Endothelial cell of umbilical vein (primary cell): ENCODE results near the gene BANF2. TPM values are rescaled to one million over a fixed set of nuclear protein-coding genes. Genes with fewer than 3 reads are reported as not detected.

Source experiments
- BruUV-seq: library from RNA; stranded (reverse); fragments of 400-500 nt; replicated peaks from 2 replicates; lab custom pipeline; 2021; lab: Mats Ljungman, UMichigan
- CTCF ChIA-PET: fragments of 300-600, 350-600 bp; sonication (Branson Sonifier 250); formaldehyde crosslinking; loops from one replicate; lab custom pipeline; 2021; ENCODE audit warnings: antibody characterized with exemption, inconsistent platforms; lab: Charles Lee
- POLR2A ChIA-PET: fragments of 300-600, 350-600 bp; sonication (Branson Sonifier 250); formaldehyde crosslinking; loops from one replicate; lab custom pipeline; 2021; ENCODE audit warnings: antibody characterized with exemption, inconsistent platforms; lab: Charles Lee
- DNase-seq: peaks from one replicate; pipeline ENCODE4 v3.0.0-alpha.2; 2011; ENCODE audit warnings: low read depth, low spot score
- FAIRE-seq: peaks from 2 replicates; lab custom pipeline; 2011; peaks lifted over from hg19 to GRCh38; lab: Jason Lieb, UNC
- H2AFZ ChIP-seq: 2 replicates; pipeline ENCODE4 v1.6.0; 2012; ENCODE audit warnings: low read depth, low read length, control low read depth, inconsistent platforms
- H3K27ac ChIP-seq: 2 replicates; pipeline ENCODE4 v1.5.1; 2011; ENCODE audit warnings: low read depth, mild to moderate bottlenecking, control low read depth, low read length, moderate library complexity; ENCODE audit not compliant: insufficient read depth
- H3K27me3 ChIP-seq, 2 experiments: 2 replicates each; pipeline versions ENCODE4 v1.6.0 to v1.6.1; 2011; ENCODE audit warnings: low read length in 2 of 2, mixed read lengths in 1 of 2; ENCODE audit not compliant: control insufficient read depth in 2 of 2, insufficient read depth in 2 of 2
- H3K36me3 ChIP-seq, 2 experiments: 2 replicates in 1 of 2; 3 replicates in 1 of 2; pipeline ENCODE4 v1.5.1; 2011; ENCODE audit warnings: low read length in 2 of 2, mild to moderate bottlenecking in 1 of 2, moderate library complexity in 1 of 2; ENCODE audit not compliant: control insufficient read depth in 2 of 2, insufficient read depth in 2 of 2; ENCODE audit errors: extremely low read depth in 1 of 2
- H3K4me1 ChIP-seq: 3 replicates; pipeline ENCODE4 v1.5.1; 2011; ENCODE audit warnings: mild to moderate bottlenecking, low read length; ENCODE audit not compliant: control insufficient read depth, insufficient read depth; ENCODE audit errors: extremely low read depth
- H3K4me2 ChIP-seq: 2 replicates; pipeline ENCODE4 v1.6.1; 2011; ENCODE audit warnings: low read length, control low read depth, mixed read lengths; ENCODE audit not compliant: insufficient read depth
- H3K4me3 ChIP-seq, 3 experiments: fragments of 200-600 bp in 1 of 3; sonication (generic), shearing (Covaris generic) in 1 of 3; replicated peaks in 1 of 3; 2 replicates each; pipeline ENCODE4 v1.5.1; 2011 to 2016; ENCODE audit warnings: control low read depth in 3 of 3, low read length in 3 of 3, mild to moderate bottlenecking in 2 of 3, inconsistent platforms in 1 of 3, low read depth in 1 of 3, moderate library complexity in 1 of 3; ENCODE audit not compliant: insufficient read depth in 1 of 3
- H3K79me2 ChIP-seq: 2 replicates; pipeline ENCODE4 v1.6.0; 2012; ENCODE audit warnings: low read length, inconsistent platforms; ENCODE audit not compliant: control insufficient read depth, insufficient read depth
- H3K9ac ChIP-seq: replicated peaks from 2 replicates; pipeline ENCODE3; 2011; ENCODE audit warnings: low read length, control low read depth; ENCODE audit not compliant: insufficient read depth; ENCODE audit errors: extremely low read depth
- H3K9me1 ChIP-seq: replicated peaks from 3 replicates; pipeline ENCODE4 v1.6.0; 2011; ENCODE audit warnings: mild to moderate bottlenecking, low read length; ENCODE audit not compliant: control insufficient read depth, insufficient read depth; ENCODE audit errors: extremely low read depth
- H3K9me3 ChIP-seq: replicated peaks from 2 replicates; pipeline ENCODE4 v1.5.1; 2012; ENCODE audit warnings: low read length, inconsistent platforms; ENCODE audit not compliant: control insufficient read depth, insufficient read depth
- H4K20me1 ChIP-seq: replicated peaks from 2 replicates; pipeline ENCODE3; 2011; ENCODE audit warnings: mild to moderate bottlenecking, low read length; ENCODE audit not compliant: control insufficient read depth, insufficient read depth; ENCODE audit errors: extremely low read depth
- EZH2 ChIP-seq: IDR thresholded peaks from 2 replicates; pipeline ENCODE4 v1.6.1; 2012; ENCODE audit warnings: borderline replicate concordance, low read depth, mild to moderate bottlenecking, moderate library complexity, low read length, inconsistent platforms; ENCODE audit not compliant: severe bottlenecking
- FOS ChIP-seq: IDR thresholded peaks from 2 replicates; pipeline ENCODE4 v1.6.1; 2011; ENCODE audit warnings: mild to moderate bottlenecking, low read length, moderate library complexity, borderline replicate concordance; ENCODE audit not compliant: insufficient read depth
- GATA2 ChIP-seq: IDR thresholded peaks from 2 replicates; pipeline ENCODE4 v1.7.0; 2011; ENCODE audit warnings: low read depth, mild to moderate bottlenecking, moderate library complexity, mixed read lengths, low read length; ENCODE audit not compliant: insufficient read length, insufficient read depth
- JUN ChIP-seq: IDR thresholded peaks from 2 replicates; pipeline ENCODE4 v1.6.1; 2011; ENCODE audit warnings: borderline replicate concordance, low read depth; ENCODE audit not compliant: insufficient read length, insufficient read depth
- MYC ChIP-seq: IDR thresholded peaks from one replicate; pipeline ENCODE4 v1.6.1; 2011; ENCODE audit warnings: mild to moderate bottlenecking, low read depth, low read length
- POLR2A ChIP-seq: IDR thresholded peaks from 2 replicates; pipeline ENCODE4 v1.6.1; 2012; ENCODE audit warnings: low read depth, mild to moderate bottlenecking, control low read depth, low read length
- POLR2AphosphoS5 ChIP-seq: IDR thresholded peaks from 2 replicates; pipeline ENCODE4 v1.6.1; 2012; ENCODE audit warnings: low read depth, mild to moderate bottlenecking, control low read depth, low read length, moderate library complexity; ENCODE audit not compliant: insufficient read depth
- dilution Hi-C: fragments of 300-500 bp; cut with MboI; formaldehyde crosslinking; loops from one replicate; pipeline ENCODE4 v1.15.0; 2019; ENCODE audit warnings: low sequenced_read_pairs; ENCODE audit not compliant: extremely low pct_ligation_motif_present
- intact Hi-C: fragments of 100-400 bp; cut with micrococcal nuclease; formaldehyde crosslinking; loops from one replicate; pipeline ENCODE4 v1.10.0; 2022
- polyA plus RNA-seq, 4 experiments: library from polyadenylated mRNA; depleted of rRNA in 3 of 4; stranded (reverse) in 3 of 4; unstranded in 1 of 4; fragments of >200 nt; gene quantifications; 2 replicates each; pipeline versions ENCODE4 v1.2.1 to v1.2.3, GENCODE V29; 2011 to 2012; ENCODE audit warnings: missing spikeins in 1 of 4
- total RNA-seq: library from RNA; stranded (reverse); gene quantifications from 2 replicates; pipeline ENCODE4 v1.2.3, GENCODE V29; 2021
- TF ChIP-seq, protein P1 (sequence below), 2 donors: IDR thresholded peaks; 1 replicate in 1 of 2; 2 replicates in 1 of 2; pipeline ENCODE4 v1.5.1; 2011; ENCODE audit warnings: low read length in 2 of 2, mild to moderate bottlenecking in 2 of 2, moderate library complexity in 2 of 2, control low read depth in 1 of 2, inconsistent platforms in 1 of 2, low read depth in 1 of 2; ENCODE audit not compliant: insufficient read depth in 1 of 2; ENCODE audit errors: extremely low read depth in 1 of 2
- TF ChIP-seq, protein P2 (sequence below): IDR thresholded peaks from 2 replicates; pipeline ENCODE4 v1.6.1; 2011; ENCODE audit not compliant: insufficient read depth, insufficient read length

Gene BANF2
- total and polyA plus RNA-seq, 2 donors (not counting 3 experiments of a cell fraction or from before 2014, with no cell fraction given): not detected

DNA sequence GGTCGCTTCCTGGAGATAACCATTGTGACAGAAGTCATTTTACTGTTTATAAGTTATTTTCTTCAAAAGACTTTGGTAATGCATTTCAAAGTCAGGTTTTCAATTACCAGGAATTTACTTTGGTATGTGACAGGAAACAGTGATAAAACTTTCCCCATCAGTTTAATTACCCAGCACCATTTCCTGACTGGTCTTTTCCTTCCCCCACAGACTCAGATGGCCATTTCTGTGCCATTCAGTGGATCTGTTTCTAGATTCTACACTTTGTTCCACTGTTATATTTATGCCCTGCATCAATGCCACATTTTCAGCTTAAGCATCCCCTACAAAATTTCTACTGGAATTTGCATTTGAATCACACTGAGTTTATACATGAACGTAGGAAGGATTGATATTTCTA is 34.0 kb upstream of the BANF2 start:
- H3K27ac ChIP-seq: peak overlapping the region; percentile 89
- H3K9ac ChIP-seq: peak overlapping the region; percentile 66
- H3K36me3 ChIP-seq: peaks cover 0 to 2% of the 10 kb centered on the region in 2 experiments
- CTCF ChIA-PET: interaction anchor here (1.2 to 4.1 kb wide), 8 partner anchors 10 to 303 kb away, joined by 3 to 28 read pairs (median 6); partner anchors contain the start of genes RRBP1 and SNX5
- TF ChIP-seq GATA2: no peak
- no peak for TF ChIP-seq MYC
- TF ChIP-seq POLR2A: no peak
- TF ChIP-seq FOS: peak; percentile 8
- TF ChIP-seq POLR2AphosphoS5: no peak
- TF ChIP-seq JUN: peak; percentile 49
- TF ChIP-seq EZH2: no peak
- H3K9me3 ChIP-seq: no peaks in the 10 kb centered on the region
- H3K79me2 ChIP-seq: peaks cover 74% of the 10 kb centered on the region
- POLR2A ChIA-PET: interaction anchor here (0.6 to 2.2 kb wide), 2 partner anchors 16 to 160 kb away, joined by 3 to 12 read pairs; partner anchors contain the start of gene RRBP1
- H3K4me3 ChIP-seq: peak overlapping the region in 1 of 3 experiments; percentile 36
- DNase-seq (peak; percentile 65), FAIRE-seq (peak; percentile 54)
- peaks cover 27% of the 10 kb centered on the region for H3K4me1 ChIP-seq
- no peaks in the 10 kb centered on the region for H3K27me3 ChIP-seq
- H2AFZ ChIP-seq: no peak overlapping the region
- BruUV-seq: no TSS peak
- intact Hi-C loops: loop anchor here (1.0 kb wide), 2 partner anchors 10 to 15 kb away; no protein-coding TSS in a partner anchor
- dilution Hi-C loops: no loop called here
- peaks cover 4% of the 10 kb centered on the region for H4K20me1 ChIP-seq
- no peaks in the 10 kb centered on the region for H3K9me1 ChIP-seq
- H3K4me2 ChIP-seq: peak overlapping the region; percentile 87

DNA sequence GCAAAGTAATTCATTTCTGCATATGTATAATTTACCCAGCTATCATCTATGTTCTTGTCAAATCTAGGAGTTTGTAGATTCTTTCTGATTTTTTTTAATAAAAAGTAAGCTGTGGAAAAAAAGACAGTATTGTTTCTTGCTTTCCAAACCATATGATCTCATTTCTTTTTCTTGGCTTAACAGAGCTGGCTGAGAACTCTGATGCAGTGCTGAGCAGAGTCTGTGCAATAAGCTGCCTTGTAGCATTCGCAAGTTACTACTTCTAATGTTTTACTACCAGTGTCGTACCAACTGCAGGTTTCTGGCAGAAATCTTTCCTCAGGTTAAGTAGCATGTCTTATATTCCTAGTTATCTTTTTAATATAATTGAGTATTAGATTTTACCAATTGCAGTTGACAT is 33.3 kb upstream of the BANF2 start:
- Histone ChIP-seq H4K20me1 (peaks cover 4% of the 10 kb centered on the region), H3K9me3 (no peaks in the 10 kb centered on the region), H3K4me2 (peak overlapping the region; percentile 87), H3K9ac (peak overlapping the region; percentile 66), H3K36me3 (peaks cover 0 to 2% of the 10 kb centered on the region in 2 experiments), H3K27ac (peak overlapping the region; percentile 89), H3K79me2 (peaks cover 72% of the 10 kb centered on the region), H2AFZ (no peak overlapping the region), H3K27me3 (no peaks in the 10 kb centered on the region), H3K4me3 (no peak overlapping the region), H3K9me1 (no peaks in the 10 kb centered on the region), H3K4me1 (peaks cover 27% of the 10 kb centered on the region)
- TF ChIP-seq JUN: no peak
- no peak for TF ChIP-seq GATA2
- TF ChIP-seq EZH2: no peak
- TF ChIP-seq, protein P1, sequence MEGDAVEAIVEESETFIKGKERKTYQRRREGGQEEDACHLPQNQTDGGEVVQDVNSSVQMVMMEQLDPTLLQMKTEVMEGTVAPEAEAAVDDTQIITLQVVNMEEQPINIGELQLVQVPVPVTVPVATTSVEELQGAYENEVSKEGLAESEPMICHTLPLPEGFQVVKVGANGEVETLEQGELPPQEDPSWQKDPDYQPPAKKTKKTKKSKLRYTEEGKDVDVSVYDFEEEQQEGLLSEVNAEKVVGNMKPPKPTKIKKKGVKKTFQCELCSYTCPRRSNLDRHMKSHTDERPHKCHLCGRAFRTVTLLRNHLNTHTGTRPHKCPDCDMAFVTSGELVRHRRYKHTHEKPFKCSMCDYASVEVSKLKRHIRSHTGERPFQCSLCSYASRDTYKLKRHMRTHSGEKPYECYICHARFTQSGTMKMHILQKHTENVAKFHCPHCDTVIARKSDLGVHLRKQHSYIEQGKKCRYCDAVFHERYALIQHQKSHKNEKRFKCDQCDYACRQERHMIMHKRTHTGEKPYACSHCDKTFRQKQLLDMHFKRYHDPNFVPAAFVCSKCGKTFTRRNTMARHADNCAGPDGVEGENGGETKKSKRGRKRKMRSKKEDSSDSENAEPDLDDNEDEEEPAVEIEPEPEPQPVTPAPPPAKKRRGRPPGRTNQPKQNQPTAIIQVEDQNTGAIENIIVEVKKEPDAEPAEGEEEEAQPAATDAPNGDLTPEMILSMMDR (IDR thresholded peaks at IDR 0.05; ENCODE audit: extremely low read depth in 1 of 2, insufficient read depth in 1 of 2, low read depth in 1 of 2, low read length in 2 of 2): no peak
- no peak for TF ChIP-seq FOS
- no peak for TF ChIP-seq MYC
- TF ChIP-seq POLR2AphosphoS5: no peak
- TF ChIP-seq, protein P2, sequence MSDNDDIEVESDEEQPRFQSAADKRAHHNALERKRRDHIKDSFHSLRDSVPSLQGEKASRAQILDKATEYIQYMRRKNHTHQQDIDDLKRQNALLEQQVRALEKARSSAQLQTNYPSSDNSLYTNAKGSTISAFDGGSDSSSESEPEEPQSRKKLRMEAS: no peak
- no peak for TF ChIP-seq POLR2A
- POLR2A ChIA-PET: interaction anchor here (0.6 to 2.2 kb wide), 3 partner anchors 15 to 301 kb away, joined by 3 to 12 read pairs (median 3); partner anchors contain the start of gene RRBP1
- dilution Hi-C loops (no loop called here), intact Hi-C loops (loop anchor here (1.0 kb wide), 1 partner anchor 14 kb away; no protein-coding TSS in a partner anchor)
- FAIRE-seq (peak; percentile 50), DNase-seq (peak; percentile 76)
- no TSS peak for BruUV-seq
- CTCF ChIA-PET: interaction anchor here (0.7 to 4.1 kb wide), 16 partner anchors 9 to 330 kb away, joined by 3 to 28 read pairs (median 4); partner anchors contain the start of genes RRBP1 and SNX5
